ENCODE results near the gene A4GALT.

Gene A4GALT

GRCh38 chr22:42700901-42701300 lies 19.8 kb downstream of the A4GALT start:
- no peak for DNase-seq

GRCh38 chr22:42700355-42700754 lies 20.3 kb downstream of the A4GALT start:
- DNase-seq = no peak

- DNase-seq = no peak
These were observed 20.7 kb downstream of the A4GALT start for GRCh38 chr22:42699976-42700352.

GRCh38 chr22:42699281-42699975 lies 21.2 kb downstream of the A4GALT start:
- no peak for DNase-seq

- DNase-seq = peak; percentile 83
These were observed 23.1 kb downstream of the A4GALT start for GRCh38 chr22:42697542-42698013.

GRCh38 chr22:42696331-42696967 lies 24.2 kb downstream of the A4GALT start:
- no peak for DNase-seq

- peak; percentile 51 for DNase-seq
These were observed 25.4 kb downstream of the A4GALT start for GRCh38 chr22:42695294-42695693.

- no peak for DNase-seq
These were observed 26.6 kb downstream of the A4GALT start for GRCh38 chr22:42693763-42694683.

GRCh38 chr22:42693055-42693762 lies 27.5 kb downstream of the A4GALT start:
- no peak for DNase-seq

GRCh38 chr22:42692239-42693054 lies 28.2 kb downstream of the A4GALT start:
- no peak for DNase-seq

GRCh38 chr22:42691440-42691839 lies 29.2 kb downstream of the A4GALT start:
- DNase-seq = no peak

- DNase-seq = peak; percentile 97
These were observed 32.1 kb downstream of the A4GALT start for GRCh38 chr22:42688241-42689211.

GRCh38 chr22:42686756-42687491 lies 33.7 kb downstream of the A4GALT start:
- DNase-seq = no peak

GRCh38 chr22:42685941-42686653 lies 34.6 kb downstream of the A4GALT start:
- DNase-seq = peak; percentile 71

- no peak for DNase-seq
These were observed 36.0 kb downstream of the A4GALT start for GRCh38 chr22:42684462-42685195.

- DNase-seq = peak; percentile 64
These were observed 36.9 kb downstream of the A4GALT start for GRCh38 chr22:42683578-42684283.

GRCh38 chr22:42682113-42682851 lies 38.4 kb downstream of the A4GALT start:
- DNase-seq = no peak

Data from right hindlimb (tissue), 1 donor.